Endodermal cell (in vitro differentiated cells): ENCODE measurements around the gene GNE. TPM values are rescaled to one million over a fixed set of nuclear protein-coding genes. Genes with fewer than 3 reads are reported as not detected.

Experiments
- DNase-seq: peaks from one replicate; pipeline ENCODE4 v3.0.0-alpha.2; 2017
- H3K27ac ChIP-seq: 2 replicates; pipeline ENCODE4 v1.5.1; 2013; ENCODE audit warnings: mild to moderate bottlenecking, low read depth, low read length, moderate library complexity
- H3K27me3 ChIP-seq: 2 replicates; pipeline ENCODE4 v1.6.1; 2013; ENCODE audit warnings: mild to moderate bottlenecking, low read length, moderate library complexity; ENCODE audit not compliant: insufficient read depth, control insufficient read depth, poor library complexity, severe bottlenecking
- H3K36me3 ChIP-seq: 2 replicates; pipeline ENCODE4 v1.7.0; 2013; ENCODE audit warnings: mild to moderate bottlenecking, low read length, moderate library complexity; ENCODE audit not compliant: control insufficient read depth, insufficient read depth
- H3K4me1 ChIP-seq: one replicate; pipeline ENCODE4 v1.7.0; 2013; ENCODE audit warnings: low read length; ENCODE audit not compliant: control insufficient read depth, insufficient read depth
- H3K4me3 ChIP-seq: 2 replicates; pipeline ENCODE4 v1.5.1; 2013; ENCODE audit warnings: mild to moderate bottlenecking, low read length, moderate library complexity
- H3K9ac ChIP-seq: 2 replicates; pipeline ENCODE4 v1.6.1; 2013; ENCODE audit warnings: mild to moderate bottlenecking, low read length, moderate library complexity; ENCODE audit not compliant: poor library complexity, severe bottlenecking; ENCODE audit errors: extremely low read depth
- H3K9me3 ChIP-seq: 2 replicates; pipeline ENCODE4 v1.6.1; 2013; ENCODE audit warnings: mild to moderate bottlenecking, low read length, moderate library complexity; ENCODE audit not compliant: control insufficient read depth
- H3K27ac Mint-ChIP-seq: 2 replicates; pipeline ENCODE4 v1.8.0; 2020; ENCODE audit warnings: mixed read lengths
- H3K27me3 Mint-ChIP-seq: 2 replicates; pipeline ENCODE4 v1.8.0; 2021; ENCODE audit warnings: mild to moderate bottlenecking, mixed read lengths; ENCODE audit not compliant: insufficient read depth
- H3K36me3 Mint-ChIP-seq: 2 replicates; pipeline ENCODE4 v1.8.0; 2020; ENCODE audit warnings: low read depth, mixed read lengths
- H3K4me1 Mint-ChIP-seq: 2 replicates; pipeline ENCODE4 v1.8.0; 2020; ENCODE audit warnings: mixed read lengths
- H3K4me3 Mint-ChIP-seq: 2 replicates; pipeline ENCODE4 v1.8.0; 2020; ENCODE audit warnings: mild to moderate bottlenecking, moderate library complexity, mixed read lengths
- H3K9me3 Mint-ChIP-seq: 2 replicates; pipeline ENCODE4 v1.8.0; 2020; ENCODE audit warnings: mild to moderate bottlenecking, mixed read lengths
- WGBS, 2 experiments: methylation state at CpG; one replicate each; pipeline versions ENCODE4 v1.1.5 to v1.1.7; 2013; ENCODE audit warnings: missing lambda C conversion rate in 2 of 2, mixed read lengths in 1 of 2; ENCODE audit not compliant: insufficient coverage in 1 of 2, insufficient read length in 1 of 2; 5-methylcytosine and 5-hydroxymethylcytosine counted together
- total RNA-seq, 2 donors: library from RNA; stranded (reverse); fragmentation: NEBNext Ultra II Directional in 1 of 2; extraction: Animal tissue kit (Norgen Biotek cat#: 25700) in 1 of 2; gene quantifications; 2 replicates in 1 of 2; 3 replicates in 1 of 2; pipeline ENCODE4 v1.2.1, GENCODE V29; 2021
- TF ChIP-seq, protein P1 (sequence below): fragments of 200-600 bp; sonication (generic); conservative IDR thresholded peaks from 2 replicates; pipeline ENCODE4 v1.5.0; 2021; ENCODE audit warnings: antibody characterized with exemption, mild to moderate bottlenecking

The GNE gene
- total RNA-seq, 2 donors from 2014 or later: 5.6 to 7.0 TPM

DNA sequence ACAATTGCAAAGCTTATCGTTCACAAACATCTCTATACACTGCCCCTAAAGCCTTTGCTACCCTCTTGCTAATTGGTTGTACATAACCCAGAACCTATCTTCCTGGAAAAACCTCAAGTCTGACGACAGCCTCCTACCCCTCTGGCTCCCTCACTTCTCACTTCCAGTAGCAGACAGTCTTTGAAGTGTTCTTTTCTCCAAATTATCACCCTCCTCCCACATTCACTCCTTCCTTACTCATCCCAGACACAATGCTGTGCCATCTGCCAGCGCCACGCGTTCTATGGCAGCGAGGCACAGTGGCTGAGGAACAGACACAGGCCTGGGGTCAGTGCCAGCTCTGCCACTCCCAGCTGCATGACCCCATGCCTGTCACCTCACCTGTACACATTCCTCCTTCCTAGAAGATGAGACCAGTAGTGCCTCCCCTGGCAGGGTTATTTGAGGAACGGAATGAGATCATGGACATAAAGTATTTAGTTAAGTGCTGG, 39.8 kb downstream of the GNE start:
- peaks cover 23% of the 10 kb centered on the region for H3K9me3 ChIP-seq
- Mint-ChIP-seq H3K27me3 (no peaks in the 10 kb centered on the region), H3K36me3 (peaks cover 60% of the 10 kb centered on the region), H3K4me1 (peaks cover 10% of the 10 kb centered on the region), H3K27ac (no peak overlapping the region), H3K4me3 (no peak overlapping the region), H3K9me3 (peaks cover 10% of the 10 kb centered on the region)
- 93 to 100% methylated on average over 2 to 7 of the region's 7 CpGs for WGBS, 2 experiments
- H3K36me3 ChIP-seq: peaks cover 81% of the 10 kb centered on the region
- no peak overlapping the region for H3K9ac ChIP-seq
- no peak overlapping the region for H3K27ac ChIP-seq
- no peaks in the 10 kb centered on the region for H3K27me3 ChIP-seq
- TF ChIP-seq, protein P1, sequence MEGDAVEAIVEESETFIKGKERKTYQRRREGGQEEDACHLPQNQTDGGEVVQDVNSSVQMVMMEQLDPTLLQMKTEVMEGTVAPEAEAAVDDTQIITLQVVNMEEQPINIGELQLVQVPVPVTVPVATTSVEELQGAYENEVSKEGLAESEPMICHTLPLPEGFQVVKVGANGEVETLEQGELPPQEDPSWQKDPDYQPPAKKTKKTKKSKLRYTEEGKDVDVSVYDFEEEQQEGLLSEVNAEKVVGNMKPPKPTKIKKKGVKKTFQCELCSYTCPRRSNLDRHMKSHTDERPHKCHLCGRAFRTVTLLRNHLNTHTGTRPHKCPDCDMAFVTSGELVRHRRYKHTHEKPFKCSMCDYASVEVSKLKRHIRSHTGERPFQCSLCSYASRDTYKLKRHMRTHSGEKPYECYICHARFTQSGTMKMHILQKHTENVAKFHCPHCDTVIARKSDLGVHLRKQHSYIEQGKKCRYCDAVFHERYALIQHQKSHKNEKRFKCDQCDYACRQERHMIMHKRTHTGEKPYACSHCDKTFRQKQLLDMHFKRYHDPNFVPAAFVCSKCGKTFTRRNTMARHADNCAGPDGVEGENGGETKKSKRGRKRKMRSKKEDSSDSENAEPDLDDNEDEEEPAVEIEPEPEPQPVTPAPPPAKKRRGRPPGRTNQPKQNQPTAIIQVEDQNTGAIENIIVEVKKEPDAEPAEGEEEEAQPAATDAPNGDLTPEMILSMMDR: no peak
- no peak for DNase-seq
- H3K4me3 ChIP-seq: no peak overlapping the region
- H3K4me1 ChIP-seq: no peaks in the 10 kb centered on the region

DNA sequence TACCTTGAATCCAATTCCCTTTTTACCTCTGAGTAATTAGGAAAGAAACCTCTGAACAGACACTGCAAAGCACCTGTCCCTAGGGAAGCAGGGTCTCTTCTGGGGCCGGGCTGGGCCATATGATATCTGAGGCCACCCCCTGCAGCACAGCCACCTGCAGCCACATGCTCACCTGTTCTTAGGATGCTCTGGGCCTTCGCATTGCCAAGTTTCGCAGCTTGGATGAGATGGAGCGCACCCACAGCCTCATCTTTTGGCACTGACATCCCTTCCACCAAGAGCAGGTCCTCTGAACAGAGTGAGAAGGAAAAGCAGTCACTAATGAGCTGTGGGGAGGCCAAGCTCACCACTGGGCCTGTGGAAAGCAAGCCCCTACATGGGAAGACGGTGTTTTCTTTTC, 40.2 kb downstream of the GNE start:
- H3K4me1 Mint-ChIP-seq: peaks cover 10% of the 10 kb centered on the region
- Histone ChIP-seq H3K4me3 (no peak overlapping the region), H3K4me1 (peaks cover 3% of the 10 kb centered on the region), H3K36me3 (peaks cover 81% of the 10 kb centered on the region), H3K9ac (no peak overlapping the region), H3K27ac (no peak overlapping the region), H3K27me3 (no peaks in the 10 kb centered on the region), H3K9me3 (peaks cover 18% of the 10 kb centered on the region)
- H3K4me3 Mint-ChIP-seq: no peak overlapping the region
- TF ChIP-seq, protein P1: no peak
- H3K27me3 Mint-ChIP-seq: no peaks in the 10 kb centered on the region
- peaks cover 10% of the 10 kb centered on the region for H3K9me3 Mint-ChIP-seq
- peaks cover 60% of the 10 kb centered on the region for H3K36me3 Mint-ChIP-seq
- WGBS, 2 experiments: 88 to 89% methylated on average over 5 of the region's 5 CpGs
- DNase-seq: no peak
- no peak overlapping the region for H3K27ac Mint-ChIP-seq

DNA sequence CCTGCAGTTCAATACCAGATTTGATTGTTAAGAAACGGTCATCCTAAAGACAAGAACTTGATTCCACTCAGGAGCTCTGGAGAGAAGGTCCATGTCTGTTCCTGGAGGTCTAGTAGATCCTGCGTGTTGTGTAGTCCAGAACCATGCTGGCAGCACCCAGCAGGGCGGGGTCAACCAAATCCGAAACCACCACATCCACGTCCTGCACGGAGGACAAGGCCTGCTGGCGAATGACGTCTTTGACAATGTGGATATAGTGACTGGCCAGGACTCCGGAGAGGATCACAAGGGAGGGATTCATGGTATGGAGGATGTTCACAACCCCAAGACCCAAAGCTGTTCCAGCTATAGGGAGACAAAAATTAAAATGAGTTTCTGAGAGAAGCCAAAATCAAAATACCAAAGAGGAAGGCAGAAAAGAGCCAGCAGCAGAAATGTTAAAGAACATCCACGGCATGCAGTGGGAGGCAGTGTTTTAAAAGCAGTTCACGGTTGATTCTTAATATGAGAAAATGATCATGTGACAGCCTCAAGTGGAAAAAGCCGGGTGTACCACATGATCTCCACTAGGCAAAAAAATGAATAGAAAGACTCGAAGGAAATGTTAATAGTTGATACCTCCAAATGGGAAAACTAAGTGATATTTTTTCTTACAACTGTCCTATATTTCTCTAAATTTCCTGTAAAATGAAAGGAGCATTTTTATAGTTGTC, 40.8 kb downstream of the GNE start:
- Histone ChIP-seq H3K4me3 (no peak overlapping the region), H3K27ac (no peak overlapping the region), H3K4me1 (peaks cover 8% of the 10 kb centered on the region), H3K27me3 (no peaks in the 10 kb centered on the region), H3K9ac (no peak overlapping the region), H3K36me3 (peaks cover 81% of the 10 kb centered on the region), H3K9me3 (peaks cover 12% of the 10 kb centered on the region)
- H3K27ac Mint-ChIP-seq: no peak overlapping the region
- H3K36me3 Mint-ChIP-seq: peaks cover 60% of the 10 kb centered on the region
- WGBS, 2 experiments: 90 to 98% methylated on average over 11 to 13 of the region's 13 CpGs
- TF ChIP-seq, protein P1: no peak
- H3K4me1 Mint-ChIP-seq: peaks cover 10% of the 10 kb centered on the region
- H3K9me3 Mint-ChIP-seq: peaks cover 5% of the 10 kb centered on the region
- no peak for DNase-seq
- no peak overlapping the region for H3K4me3 Mint-ChIP-seq
- H3K27me3 Mint-ChIP-seq: no peaks in the 10 kb centered on the region
